Heart left ventricle (tissue), 16 donors: ENCODE measurements around the gene VBP1. TPM values are rescaled to one million over a fixed set of nuclear protein-coding genes. Genes with fewer than 3 reads are reported as not detected.

Experiments
- ATAC-seq, 4 donors: fragments of 200-7000 bp; cut with Tn5 transposase; one replicate each; pipeline ENCODE4 v1.9.1; 2020 to 2022; ENCODE audit warnings: moderate library complexity in 4 of 4, mild to moderate bottlenecking in 3 of 4, moderate number of reproducible peaks in 1 of 4
- DNase-seq, 5 donors: peaks; one replicate each; pipeline ENCODE4 v3.0.0-alpha.2; 2020
- H3K27ac ChIP-seq, 12 donors: fragments of 200-600 bp; sonication (generic) in 4 of 12; one replicate each; pipeline versions ENCODE4 v1.5.0 to v1.8.0; 2016 to 2022; ENCODE audit warnings: mild to moderate bottlenecking in 2 of 12
- H3K27me3 ChIP-seq, 9 donors: fragments of 200-600 bp; sonication (generic) in 2 of 9; one replicate each; pipeline versions ENCODE4 v1.5.1 to v1.8.0; 2016 to 2022; ENCODE audit warnings: mild to moderate bottlenecking in 3 of 9
- H3K36me3 ChIP-seq, 9 donors: fragments of 200-600 bp; sonication (generic) in 2 of 9; one replicate each; pipeline versions ENCODE4 v1.5.0 to v1.8.0; 2018 to 2022; ENCODE audit warnings: mild to moderate bottlenecking in 2 of 9
- H3K4me1 ChIP-seq, 12 donors: fragments of 200-600 bp; sonication (generic) in 4 of 12; one replicate each; pipeline versions ENCODE4 v1.5.0 to v1.8.0; 2016 to 2022; ENCODE audit warnings: mild to moderate bottlenecking in 3 of 12
- H3K4me3 ChIP-seq, 12 donors: fragments of 200-600 bp; sonication (generic) in 4 of 12; one replicate each; pipeline versions ENCODE4 v1.5.0 to v1.8.0; 2017 to 2022; ENCODE audit warnings: mild to moderate bottlenecking in 9 of 12, moderate library complexity in 4 of 12
- H3K9me3 ChIP-seq, 12 donors: fragments of 200-600 bp; sonication (generic) in 4 of 12; one replicate each; pipeline versions ENCODE4 v1.5.0 to v1.8.0; 2016 to 2022; ENCODE audit warnings: mild to moderate bottlenecking in 1 of 12
- POLR2A ChIP-seq, 2 donors: fragments of 450-650 bp; IDR thresholded peaks; one replicate each; pipeline ENCODE4 v1.6.1; 2017; ENCODE audit warnings: antibody characterized with exemption in 2 of 2, mild to moderate bottlenecking in 2 of 2, moderate library complexity in 2 of 2
- WGBS, 4 donors: extraction: QIAGEN DNeasy Blood & Tissue Kit in 2 of 4; methylation state at CpG; one replicate each; pipeline versions ENCODE4 v1.1.5 to v1.1.7; 2013 to 2018; 5-methylcytosine and 5-hydroxymethylcytosine counted together
- intact Hi-C, 10 donors: fragments of 100-400 bp; cut with DNase I; formaldehyde crosslinking; loops; one replicate each; pipeline versions ENCODE4 v1.11.1 to v1.14.2; 2022
- polyA plus RNA-seq, 2 donors: library from polyadenylated mRNA; stranded (reverse); fragments of 200-250 nt; gene quantifications; one replicate each; pipeline ENCODE4 v1.2.3, GENCODE V29; 2013
- total RNA-seq, 9 donors: library from RNA; depleted of rRNA in 2 of 9; stranded (reverse); fragments of >200 nt in 2 of 9; fragmentation: NEBNext Ultra II Directional in 3 of 9; extraction: Animal tissue kit (Norgen Biotek cat#: 25700) in 3 of 9; gene quantifications; one replicate each; pipeline versions ENCODE4 v1.1.0 to v1.2.4, GENCODE V29; 2016 to 2023
- TF ChIP-seq, protein P1 (sequence below), 12 donors: fragments of 200-600 bp; sonication (generic) in 4 of 12; IDR thresholded peaks; one replicate each; pipeline versions ENCODE4 v1.5.0 to v1.8.0; 2018 to 2022; ENCODE audit warnings: antibody characterized with exemption in 12 of 12, mild to moderate bottlenecking in 5 of 12
- donor health status: ischemic (EF 13 %, LVEDD 7.1; RV severe dilation, severe dysfunction).
- donor health status: healthy with polysubstance abuse.
- donor health status: DM: no; HTN: yes; CAD: no.
- donor health status: DM: no; HTN: no; CAD: no.
- donor health status: ischemic (EF 25% LVEDD 6.9; RV normal size, moderate dysfunction).
- donor health status: ischemic (EF 25% LVEDD 5.7; RV mildly dilated, moderate dysfunction).
- donor health status: healthy.
- donor health status: DM: yes; HTN: yes; CAD: no.
- donor health status: ischemic (EF 35%, LVEDD 5.7; RV mildly dilated, moderate dysfunction).
- donor health status: nonischemic (EF 11% LVEDD 7.7; RV severe dilation, severe dysfunction).
- donor health status: DM: yes; HTN: yes; CAD: no.
- donor health status: PGD.
- donor health status: ischemic (EF 29% LVEDD 5.4; RV normal size, mild dysfunction).
- donor health status: nonischemic (EF 23%, LVEDD 6.1; RV moderate dilation, normal function).

Gene VBP1
- total and polyA plus RNA-seq, 11 donors = 35.7 to 82.8 (median 72.3) TPM

DNA sequence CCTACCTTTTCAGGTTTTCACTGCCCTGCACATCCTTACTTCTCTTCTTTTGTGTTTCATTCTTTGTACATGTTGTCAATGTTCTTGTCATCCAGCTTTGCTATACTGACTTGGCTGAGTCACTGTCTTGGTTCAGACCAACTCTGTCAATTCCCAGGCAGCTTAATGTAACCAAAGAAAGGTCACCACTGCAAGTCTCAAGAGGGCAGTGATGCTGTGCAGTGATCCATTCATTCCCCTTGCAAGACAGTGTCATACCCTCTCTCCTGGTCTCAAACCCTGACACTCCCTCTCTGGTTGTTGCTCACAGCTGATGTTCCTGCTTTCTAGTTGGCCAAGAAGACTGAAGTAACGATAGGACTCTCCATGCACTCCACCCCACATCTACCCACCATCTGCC is 30.5 kb downstream of the VBP1 start:
- DNase-seq = no peak
- Histone ChIP-seq H3K9me3 (no peaks in the 10 kb centered on the region), H3K27me3 (no peaks in the 10 kb centered on the region), H3K27ac (no peak overlapping the region), H3K36me3 (no peaks in the 10 kb centered on the region), H3K4me1 (no peaks in the 10 kb centered on the region), H3K4me3 (no peak overlapping the region)
- WGBS, 4 donors = 69 to 97% (median 81%) methylated on average over 1 of the region's 1 CpG
- TF ChIP-seq, protein P1, sequence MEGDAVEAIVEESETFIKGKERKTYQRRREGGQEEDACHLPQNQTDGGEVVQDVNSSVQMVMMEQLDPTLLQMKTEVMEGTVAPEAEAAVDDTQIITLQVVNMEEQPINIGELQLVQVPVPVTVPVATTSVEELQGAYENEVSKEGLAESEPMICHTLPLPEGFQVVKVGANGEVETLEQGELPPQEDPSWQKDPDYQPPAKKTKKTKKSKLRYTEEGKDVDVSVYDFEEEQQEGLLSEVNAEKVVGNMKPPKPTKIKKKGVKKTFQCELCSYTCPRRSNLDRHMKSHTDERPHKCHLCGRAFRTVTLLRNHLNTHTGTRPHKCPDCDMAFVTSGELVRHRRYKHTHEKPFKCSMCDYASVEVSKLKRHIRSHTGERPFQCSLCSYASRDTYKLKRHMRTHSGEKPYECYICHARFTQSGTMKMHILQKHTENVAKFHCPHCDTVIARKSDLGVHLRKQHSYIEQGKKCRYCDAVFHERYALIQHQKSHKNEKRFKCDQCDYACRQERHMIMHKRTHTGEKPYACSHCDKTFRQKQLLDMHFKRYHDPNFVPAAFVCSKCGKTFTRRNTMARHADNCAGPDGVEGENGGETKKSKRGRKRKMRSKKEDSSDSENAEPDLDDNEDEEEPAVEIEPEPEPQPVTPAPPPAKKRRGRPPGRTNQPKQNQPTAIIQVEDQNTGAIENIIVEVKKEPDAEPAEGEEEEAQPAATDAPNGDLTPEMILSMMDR (IDR thresholded peaks at IDR 0.05) = no peak
- TF ChIP-seq POLR2A (IDR thresholded peaks at IDR 0.05) = no peak
- ATAC-seq = no peak
- intact Hi-C loops = no loop called here

DNA sequence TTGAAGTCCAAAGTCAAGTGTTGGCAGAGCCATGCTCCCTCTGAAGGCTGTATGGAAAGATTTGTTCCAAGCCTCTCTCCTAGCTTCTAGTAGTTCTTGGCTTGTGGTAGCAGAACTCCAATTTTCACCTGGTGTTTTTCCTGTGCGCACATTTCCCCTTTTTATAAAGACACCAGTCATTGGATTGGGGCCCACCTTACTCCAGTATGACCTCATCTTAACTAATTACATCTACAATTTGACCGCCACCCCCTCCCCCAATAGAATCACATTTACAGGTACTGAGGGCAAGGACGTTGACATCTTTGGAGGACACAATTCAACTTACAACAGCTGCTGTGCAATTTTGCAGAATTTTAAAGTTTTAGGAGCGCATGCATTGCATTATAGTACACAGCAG is 31.2 kb downstream of the VBP1 start:
- ATAC-seq (no peak), DNase-seq (no peak)
- H3K27ac ChIP-seq = no peak overlapping the region
- H3K9me3 ChIP-seq = no peaks in the 10 kb centered on the region
- no peaks in the 10 kb centered on the region for H3K4me1 ChIP-seq
- no peaks in the 10 kb centered on the region for H3K27me3 ChIP-seq
- WGBS, 4 donors = 69 to 84% (median 77%) methylated on average over 4 of the region's 4 CpGs
- intact Hi-C loops = no loop called here
- no peak for TF ChIP-seq POLR2A (IDR thresholded peaks at IDR 0.05)
- TF ChIP-seq, protein P1 (IDR thresholded peaks at IDR 0.05) = no peak
- no peaks in the 10 kb centered on the region for H3K36me3 ChIP-seq
- H3K4me3 ChIP-seq = no peak overlapping the region

DNA sequence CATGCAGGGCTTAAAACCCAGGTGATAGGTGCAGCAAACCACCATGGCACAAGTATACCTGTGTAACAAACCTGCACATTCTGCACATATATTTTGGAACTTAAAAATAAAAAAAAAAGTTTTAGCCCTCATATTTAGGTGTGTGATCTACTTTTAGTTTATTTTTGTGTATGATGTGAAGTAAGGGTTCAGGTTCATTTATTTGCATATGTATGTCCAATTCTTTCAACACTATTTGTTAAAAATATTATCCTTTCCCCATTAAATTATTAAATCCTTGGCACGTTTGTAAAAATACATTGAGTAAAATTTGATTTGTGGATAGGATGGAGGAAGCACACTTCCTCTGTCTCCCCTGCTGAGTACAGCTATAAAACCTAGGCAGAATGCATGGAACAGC is 35.1 kb downstream of the VBP1 start:
- intact Hi-C loops = no loop called here
- Histone ChIP-seq H3K27ac (no peak overlapping the region), H3K27me3 (no peaks in the 10 kb centered on the region), H3K9me3 (no peaks in the 10 kb centered on the region), H3K36me3 (no peaks in the 10 kb centered on the region), H3K4me3 (no peak overlapping the region), H3K4me1 (no peaks in the 10 kb centered on the region)
- WGBS, 4 donors = 41 to 57% (median 49%) methylated on average over 1 of the region's 1 CpG
- ATAC-seq (no peak), DNase-seq (no peak)
- TF ChIP-seq POLR2A (IDR thresholded peaks at IDR 0.05) = no peak
- TF ChIP-seq, protein P1 (IDR thresholded peaks at IDR 0.05) = no peak

DNA sequence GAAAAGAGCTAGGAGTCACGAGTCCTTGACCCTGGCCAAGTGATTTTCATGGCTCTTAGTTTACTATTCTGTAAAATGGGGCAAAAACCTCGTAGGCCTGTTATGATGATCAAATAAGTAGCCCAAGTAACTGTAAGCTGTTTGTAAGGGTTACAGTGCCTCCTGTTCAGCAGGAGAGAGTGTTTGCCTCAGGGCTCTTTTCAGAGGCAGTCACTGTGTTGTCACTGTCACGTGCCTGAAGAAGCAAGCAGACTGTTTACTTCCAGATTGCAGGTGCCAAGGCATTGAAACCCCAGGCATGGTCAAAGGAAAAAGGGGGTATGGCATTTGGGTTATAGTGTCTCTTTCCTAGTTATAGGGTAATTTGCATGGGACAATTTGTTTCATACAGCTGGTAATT is 43.5 kb downstream of the VBP1 start:
- intact Hi-C loops = no loop called here
- peaks cover 0 to 6% (median 0%) of the 10 kb centered on the region in 12 donors for H3K4me1 ChIP-seq
- ATAC-seq = no peak
- WGBS, 4 donors = 56 to 89% (median 72%) methylated on average over 3 of the region's 3 CpGs
- H3K36me3 ChIP-seq = no peaks in the 10 kb centered on the region
- no peak overlapping the region for H3K27ac ChIP-seq
- H3K9me3 ChIP-seq = no peaks in the 10 kb centered on the region
- H3K4me3 ChIP-seq = no peak overlapping the region
- H3K27me3 ChIP-seq = no peaks in the 10 kb centered on the region
- TF ChIP-seq, protein P1 (IDR thresholded peaks at IDR 0.05) = no peak
- no peak for TF ChIP-seq POLR2A (IDR thresholded peaks at IDR 0.05)
- DNase-seq = no peak
